Type B pancreatic cell (in vitro differentiated cells): ENCODE data around the gene FST. TPM values are rescaled to one million over a fixed set of nuclear protein-coding genes. Genes with fewer than 3 reads are reported as not detected.

Experiments
- DNase-seq: peaks from one replicate; pipeline ENCODE4 v3.0.0; 2021; ENCODE audit warnings: mixed read lengths; ENCODE audit not compliant: unreplicated experiment; ENCODE audit errors: extremely low spot score
- H3K27ac Mint-ChIP-seq: 2 replicates; pipeline ENCODE4 v1.8.0; 2021; ENCODE audit warnings: mild to moderate bottlenecking, mixed read lengths
- H3K27me3 Mint-ChIP-seq: 2 replicates; pipeline ENCODE4 v1.8.0; 2021; ENCODE audit warnings: mixed read lengths
- H3K36me3 Mint-ChIP-seq: 2 replicates; pipeline ENCODE4 v1.8.0; 2021; ENCODE audit warnings: mixed read lengths
- H3K4me1 Mint-ChIP-seq: one replicate; pipeline ENCODE4 v1.8.0; 2021; ENCODE audit warnings: mixed read lengths; ENCODE audit not compliant: unreplicated experiment
- H3K4me3 Mint-ChIP-seq: 2 replicates; pipeline ENCODE4 v1.8.0; 2021; ENCODE audit warnings: mild to moderate bottlenecking, mixed read lengths
- H3K9me3 Mint-ChIP-seq: 2 replicates; pipeline ENCODE4 v1.8.0; 2021; ENCODE audit warnings: mixed read lengths
- total RNA-seq: library from RNA; stranded (reverse); gene quantifications from 2 replicates; pipeline ENCODE4 v1.2.1, GENCODE V29; 2021; ENCODE audit warnings: low replicate concordance
- TF ChIP-seq, protein P1 (sequence below): fragments of 200-600 bp; sonication (generic); conservative IDR thresholded peaks from 2 replicates; pipeline ENCODE4 v1.5.0; 2021; ENCODE audit warnings: antibody characterized with exemption, mild to moderate bottlenecking

Gene FST
- total RNA-seq, 1 donor from 2014 or later = 2.5 TPM

GRCh38 chr5:53508125-53508524 is 27.7 kb downstream of the FST start:
- H3K9me3 Mint-ChIP-seq = peaks cover 7% of the 10 kb centered on the region

GRCh38 chr5:53512539-53512938 is 32.1 kb downstream of the FST start:
- no peaks in the 10 kb centered on the region for H3K4me1 Mint-ChIP-seq
- TF ChIP-seq, protein P1, sequence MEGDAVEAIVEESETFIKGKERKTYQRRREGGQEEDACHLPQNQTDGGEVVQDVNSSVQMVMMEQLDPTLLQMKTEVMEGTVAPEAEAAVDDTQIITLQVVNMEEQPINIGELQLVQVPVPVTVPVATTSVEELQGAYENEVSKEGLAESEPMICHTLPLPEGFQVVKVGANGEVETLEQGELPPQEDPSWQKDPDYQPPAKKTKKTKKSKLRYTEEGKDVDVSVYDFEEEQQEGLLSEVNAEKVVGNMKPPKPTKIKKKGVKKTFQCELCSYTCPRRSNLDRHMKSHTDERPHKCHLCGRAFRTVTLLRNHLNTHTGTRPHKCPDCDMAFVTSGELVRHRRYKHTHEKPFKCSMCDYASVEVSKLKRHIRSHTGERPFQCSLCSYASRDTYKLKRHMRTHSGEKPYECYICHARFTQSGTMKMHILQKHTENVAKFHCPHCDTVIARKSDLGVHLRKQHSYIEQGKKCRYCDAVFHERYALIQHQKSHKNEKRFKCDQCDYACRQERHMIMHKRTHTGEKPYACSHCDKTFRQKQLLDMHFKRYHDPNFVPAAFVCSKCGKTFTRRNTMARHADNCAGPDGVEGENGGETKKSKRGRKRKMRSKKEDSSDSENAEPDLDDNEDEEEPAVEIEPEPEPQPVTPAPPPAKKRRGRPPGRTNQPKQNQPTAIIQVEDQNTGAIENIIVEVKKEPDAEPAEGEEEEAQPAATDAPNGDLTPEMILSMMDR = no peak
- no peak overlapping the region for H3K4me3 Mint-ChIP-seq
- no peak overlapping the region for H3K27ac Mint-ChIP-seq
- H3K27me3 Mint-ChIP-seq = no peaks in the 10 kb centered on the region
- no peak for DNase-seq
- H3K36me3 Mint-ChIP-seq = no peaks in the 10 kb centered on the region
- peaks cover 7% of the 10 kb centered on the region for H3K9me3 Mint-ChIP-seq

More at GRCh38 chr5:53508125-53508524, 27.7 kb downstream of the FST start:
- no peak overlapping the region for H3K4me3 Mint-ChIP-seq
- H3K36me3 Mint-ChIP-seq = no peaks in the 10 kb centered on the region
- TF ChIP-seq, protein P1 = no peak
- H3K27ac Mint-ChIP-seq = no peak overlapping the region
- no peaks in the 10 kb centered on the region for H3K4me1 Mint-ChIP-seq
- DNase-seq = no peak
- peaks cover 6% of the 10 kb centered on the region for H3K27me3 Mint-ChIP-seq

- Mint-ChIP-seq H3K27me3 (no peaks in the 10 kb centered on the region), H3K4me3 (no peak overlapping the region), H3K27ac (no peak overlapping the region), H3K9me3 (no peaks in the 10 kb centered on the region), H3K36me3 (no peaks in the 10 kb centered on the region), H3K4me1 (no peaks in the 10 kb centered on the region)
- DNase-seq = no peak
- TF ChIP-seq, protein P1 = no peak
Observed at GRCh38 chr5:53515988-53516387, 35.6 kb downstream of the FST start.

- Mint-ChIP-seq H3K27me3 (no peaks in the 10 kb centered on the region), H3K4me1 (no peaks in the 10 kb centered on the region), H3K36me3 (no peaks in the 10 kb centered on the region), H3K27ac (no peak overlapping the region), H3K4me3 (no peak overlapping the region), H3K9me3 (no peaks in the 10 kb centered on the region)
- no peak for DNase-seq
- TF ChIP-seq, protein P1 = no peak
Observed at GRCh38 chr5:53520813-53521212, 40.4 kb downstream of the FST start.

Other genes with a start within 250 kb of the FST start
- gene NDUFS4, start 80.0 kb downstream of the FST start, total RNA-seq = 70.2 and 73.4 TPM in 2 replicates